GM10847 (cell line): ENCODE results near the gene MAP3K7CL.

ENCODE experiments used
- POLR2A ChIP-seq: IDR thresholded peaks from 2 replicates; pipeline ENCODE4 v1.6.1; 2011; ENCODE audit not compliant: insufficient read length; ENCODE audit errors: extremely low read depth

The MAP3K7CL gene

DNA sequence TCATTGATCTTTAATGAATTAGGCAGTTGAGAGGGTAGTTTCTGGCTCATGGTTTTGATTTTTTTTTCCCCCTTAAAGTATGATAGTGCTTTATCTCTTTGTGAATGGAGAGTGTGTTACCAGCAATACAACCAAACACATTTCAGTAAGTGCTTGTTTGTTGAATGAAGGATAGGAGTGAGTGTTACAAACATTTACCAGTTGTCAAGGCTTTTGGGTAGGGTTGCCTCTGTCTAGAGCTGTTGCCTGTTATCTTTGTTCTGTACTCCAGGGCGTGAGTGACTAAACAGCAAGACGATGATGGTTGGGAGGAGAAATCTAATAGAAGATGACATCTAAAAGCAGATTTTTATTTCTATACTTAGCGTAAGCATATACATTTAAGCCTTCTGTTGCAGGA, 21.5 kb downstream of the MAP3K7CL start:
- TF ChIP-seq POLR2A, result no peak

DNA sequence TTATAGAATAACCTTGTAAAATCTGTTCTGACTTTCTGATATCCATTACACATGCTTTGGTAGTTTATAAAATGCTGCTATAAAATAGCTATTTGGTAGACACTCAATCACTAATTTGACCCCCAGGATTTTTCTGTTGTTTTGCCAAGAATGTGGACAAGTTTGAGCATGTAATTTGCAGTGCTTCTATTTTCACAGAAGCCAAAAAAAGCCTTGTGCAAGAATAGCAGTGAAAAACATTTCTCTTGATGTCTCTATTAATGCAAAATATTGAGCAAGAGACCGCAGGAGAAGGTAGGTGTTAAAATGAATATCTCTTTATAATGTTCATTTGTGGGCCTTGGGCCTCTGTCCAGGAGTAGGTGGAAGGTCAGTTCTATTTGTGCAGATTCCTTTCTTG, 22.5 kb downstream of the MAP3K7CL start:
- TF ChIP-seq POLR2A, result no peak

GRCh38 chr21:29154270-29154669, 23.8 kb downstream of the MAP3K7CL start:
- no peak for TF ChIP-seq POLR2A

GRCh38 chr21:29155118-29155932, 24.9 kb downstream of the MAP3K7CL start:
- no peak for TF ChIP-seq POLR2A

DNA sequence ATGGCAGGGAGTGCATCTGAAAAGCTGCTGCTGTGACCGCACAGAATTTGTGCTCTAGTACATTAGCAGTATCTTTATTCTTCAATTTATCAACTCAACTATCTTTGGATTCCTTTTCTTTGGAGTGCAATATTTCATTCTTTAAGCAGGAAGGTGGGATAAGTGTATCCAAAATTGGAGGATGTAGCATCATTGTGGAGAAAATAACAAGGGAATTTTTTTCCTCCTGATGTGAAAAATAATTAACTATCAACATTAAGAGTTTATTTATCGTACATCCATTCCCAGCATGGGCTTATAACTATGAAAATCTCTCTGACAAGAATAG, 25.5 kb downstream of the MAP3K7CL start:
- no peak for TF ChIP-seq POLR2A

DNA sequence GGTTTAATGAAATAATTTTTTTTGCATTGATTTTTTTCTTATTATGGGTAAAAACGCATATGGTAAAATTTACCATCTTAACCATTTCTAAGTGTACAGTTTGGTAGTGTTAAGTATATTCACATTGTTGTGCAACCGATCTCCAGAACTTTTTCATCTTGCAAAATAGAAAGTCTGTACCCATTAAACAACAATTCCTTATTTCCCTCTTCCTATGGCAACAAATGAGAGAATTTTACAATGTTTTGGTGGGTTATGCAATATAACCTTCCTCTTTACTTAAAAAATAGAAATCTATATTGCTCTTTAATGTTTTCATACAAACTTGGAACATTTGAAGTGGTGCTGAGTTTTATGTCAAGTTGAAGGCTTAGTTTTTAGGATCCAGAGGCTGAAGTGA, 26.6 kb downstream of the MAP3K7CL start:
- no peak for TF ChIP-seq POLR2A

DNA sequence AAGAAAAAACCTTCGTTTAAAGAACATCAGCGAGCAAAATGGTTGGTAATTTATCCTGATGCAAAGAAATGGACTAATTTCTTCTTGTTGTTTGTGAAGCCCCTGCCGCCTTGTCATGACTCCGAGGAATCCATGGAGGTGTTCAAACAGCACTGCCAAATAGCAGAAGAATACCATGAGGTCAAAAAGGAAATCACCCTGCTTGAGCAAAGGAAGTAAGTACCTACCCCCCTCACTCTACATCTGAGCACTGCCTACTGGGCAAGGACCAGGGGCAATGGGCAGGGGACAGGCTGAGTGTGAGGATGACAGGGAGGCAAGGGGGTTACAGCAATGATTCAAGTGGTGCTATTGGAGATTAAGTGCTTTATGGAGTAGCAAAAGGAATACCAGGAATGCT, 29.4 kb downstream of the MAP3K7CL start:
- no peak for TF ChIP-seq POLR2A

- no peak for TF ChIP-seq POLR2A
Measured at GRCh38 chr21:29163341-29164115, 33.1 kb downstream of the MAP3K7CL start.

DNA sequence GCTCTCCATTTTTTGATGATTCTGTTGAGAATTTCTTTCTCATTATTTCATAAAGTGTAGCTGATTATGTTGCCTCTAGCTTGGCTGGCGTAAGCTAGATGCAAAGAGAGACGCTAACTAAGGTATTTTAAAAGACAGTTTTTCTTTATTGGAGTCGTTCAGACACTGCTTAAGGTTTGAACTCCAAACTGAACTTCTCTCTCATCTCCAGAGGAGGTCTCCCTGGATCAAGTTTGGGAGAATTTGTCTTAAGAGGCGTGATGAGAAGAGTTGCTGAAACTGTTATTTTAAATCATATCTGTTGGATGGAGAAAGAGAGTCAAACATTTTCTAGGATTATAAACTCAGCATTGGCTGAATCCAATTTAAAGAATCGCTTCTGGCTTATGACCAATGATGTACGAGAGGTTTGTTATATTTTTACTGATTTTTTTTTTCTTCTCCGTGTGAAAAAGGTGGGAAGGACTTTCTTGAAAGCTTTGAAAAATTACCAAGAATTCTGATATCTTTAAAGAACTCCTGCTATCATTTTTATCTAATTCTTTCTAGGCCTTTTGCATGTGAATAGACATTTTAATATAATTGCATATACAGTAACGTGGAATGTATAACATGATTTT, 34.0 kb downstream of the MAP3K7CL start:
- TF ChIP-seq POLR2A, result no peak

GRCh38 chr21:29166323-29166722, 35.9 kb downstream of the MAP3K7CL start:
- TF ChIP-seq POLR2A, result no peak

DNA sequence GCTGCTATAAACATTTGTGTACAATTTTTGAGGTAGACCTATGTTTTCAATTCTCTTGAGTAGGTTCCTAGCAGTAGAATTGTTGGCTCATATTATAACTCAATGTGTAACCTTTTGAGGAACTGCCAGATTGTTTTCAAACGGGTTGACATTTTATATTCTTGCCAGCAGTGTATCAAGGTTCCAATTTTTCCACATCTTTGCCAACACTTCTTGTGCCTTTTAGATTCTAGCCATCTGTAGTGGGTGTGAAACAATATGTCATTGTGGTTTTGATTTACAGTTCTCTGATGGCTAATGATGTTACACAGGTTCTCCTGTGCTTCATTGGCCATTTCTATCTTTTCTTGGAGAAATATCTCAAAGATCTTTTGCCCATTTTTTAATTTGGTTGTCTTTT, 36.4 kb downstream of the MAP3K7CL start:
- TF ChIP-seq POLR2A, result no peak

DNA sequence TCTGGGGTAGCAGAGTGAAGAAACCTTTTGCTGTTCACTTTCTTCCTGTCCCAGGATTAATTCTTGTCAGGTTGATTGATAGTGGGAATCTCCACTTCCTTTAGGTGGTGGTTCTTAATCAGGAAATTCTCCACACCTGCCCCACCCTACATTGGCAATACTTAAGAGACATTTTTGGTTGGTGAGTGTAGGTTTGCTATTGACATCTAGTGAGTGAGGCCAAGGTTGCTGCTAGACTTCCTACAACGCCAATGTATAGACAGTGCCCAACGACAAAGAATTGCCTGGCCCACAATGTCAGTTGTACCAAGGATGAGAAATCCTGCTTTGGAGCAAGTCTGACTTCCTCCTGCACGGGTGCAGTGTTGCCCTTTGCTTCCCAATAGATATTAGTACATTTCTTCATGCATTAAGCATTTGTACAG, 38.5 kb downstream of the MAP3K7CL start:
- no peak for TF ChIP-seq POLR2A

- TF ChIP-seq POLR2A, result no peak
Measured at GRCh38 chr21:29170944-29171343, 40.5 kb downstream of the MAP3K7CL start.

GRCh38 chr21:29172282-29172681, 41.8 kb downstream of the MAP3K7CL start:
- no peak for TF ChIP-seq POLR2A

DNA sequence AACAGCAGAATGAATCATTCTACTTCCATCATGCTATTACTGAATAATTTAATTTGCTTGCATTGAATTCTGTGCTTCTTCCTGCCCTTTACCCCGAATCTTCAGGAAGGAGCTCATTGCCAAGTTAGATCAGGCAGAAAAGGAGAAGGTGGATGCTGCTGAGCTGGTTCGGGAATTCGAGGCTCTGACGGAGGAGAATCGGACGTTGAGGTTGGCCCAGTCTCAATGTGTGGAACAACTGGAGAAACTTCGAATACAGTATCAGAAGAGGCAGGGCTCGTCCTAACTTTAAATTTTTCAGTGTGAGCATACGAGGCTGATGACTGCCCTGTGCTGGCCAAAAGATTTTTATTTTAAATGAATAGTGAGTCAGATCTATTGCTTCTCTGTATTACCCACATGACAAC, 44.2 kb downstream of the MAP3K7CL start:
- no peak for TF ChIP-seq POLR2A
